Measurements from ENCODE around the gene MAP7. TPM values are rescaled to one million over a fixed set of nuclear protein-coding genes. Genes with fewer than 3 reads are reported as not detected.
"Not testable (repeated sequence)": the region's sequence is repeated elsewhere in the genome, so short reads cannot be mapped to it uniquely, and the experiment has no call there.

The MAP7 gene
- total RNA-seq, 2 experiments from 2014 or later: 0.78 to 1.0 TPM

DNA sequence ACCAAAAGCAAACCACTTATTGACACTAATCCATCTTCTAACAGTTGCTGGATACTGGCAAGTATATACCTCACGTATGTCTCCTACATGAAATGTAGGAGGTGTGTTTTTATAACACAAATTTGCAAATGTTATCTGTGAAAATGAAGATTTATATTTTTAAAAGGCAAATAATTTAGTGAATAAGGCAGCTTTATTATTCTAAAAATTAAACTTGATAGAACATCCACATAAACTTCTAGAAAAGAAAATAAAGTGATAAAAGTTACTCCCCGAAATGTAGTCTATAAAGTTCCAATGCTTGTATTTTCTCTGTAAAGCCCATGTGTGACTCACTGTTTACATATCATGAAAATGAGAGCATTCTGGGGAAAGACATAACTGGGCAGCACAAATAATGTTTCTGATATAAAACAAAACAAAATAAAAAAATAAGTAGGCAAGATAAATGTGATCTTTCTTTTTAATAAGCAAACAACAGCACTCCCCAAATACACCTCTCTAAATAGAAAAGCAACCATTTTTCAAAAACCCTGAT lies 84.4 kb downstream of the MAP7 start:
- Mint-ChIP-seq H3K9me3 (no peaks in the 10 kb centered on the region), H3K4me3 (no peak overlapping the region), H3K36me3 (no peaks in the 10 kb centered on the region), H3K4me1 (peaks cover 12% of the 10 kb centered on the region), H3K27ac (no peak overlapping the region), H3K27me3 (peaks cover 31% of the 10 kb centered on the region)
- DNase-seq: no peak

DNA sequence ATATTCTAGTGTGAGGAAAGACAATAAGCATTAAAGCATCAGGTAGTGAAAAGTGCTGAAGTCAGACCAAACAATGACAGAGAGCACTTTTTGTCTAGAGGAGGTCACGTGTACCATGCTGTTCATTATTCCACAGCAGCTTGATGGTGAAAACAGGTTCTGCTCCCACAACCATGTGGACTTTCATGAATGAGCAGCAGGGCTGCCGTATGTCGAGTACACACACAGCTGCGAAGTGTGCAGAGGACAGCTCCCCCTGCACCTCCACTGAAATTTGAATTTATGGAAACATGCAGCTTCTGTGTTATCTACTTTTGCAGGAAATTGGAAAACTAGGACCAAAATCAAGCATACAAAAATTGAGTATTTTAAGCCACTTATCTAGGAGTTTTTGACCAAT lies 85.3 kb downstream of the MAP7 start:
- Mint-ChIP-seq H3K4me3 (no peak overlapping the region), H3K4me1 (peaks cover 12% of the 10 kb centered on the region), H3K27me3 (peaks cover 28% of the 10 kb centered on the region), H3K36me3 (no peaks in the 10 kb centered on the region), H3K9me3 (no peaks in the 10 kb centered on the region), H3K27ac (no peak overlapping the region)
- DNase-seq: no peak

DNA sequence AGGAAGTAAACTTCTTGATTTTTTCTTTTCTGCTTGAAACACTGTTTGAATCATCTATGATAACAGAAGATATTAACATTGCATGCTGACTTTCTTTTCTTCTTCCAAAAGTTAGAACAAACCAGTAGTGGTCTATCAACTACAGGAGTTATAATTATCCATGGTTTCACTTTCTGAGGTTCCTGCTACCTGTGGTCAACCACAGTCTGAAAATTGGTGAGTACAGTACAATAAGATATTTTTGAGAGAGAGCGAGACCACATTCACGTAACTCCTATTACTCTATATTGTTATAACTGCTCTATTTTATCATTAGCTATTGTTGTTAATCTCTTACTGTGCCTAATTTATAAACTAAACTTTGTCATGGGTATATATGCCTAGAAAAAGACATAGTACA lies 86.1 kb downstream of the MAP7 start:
- Mint-ChIP-seq H3K4me3 (no peak overlapping the region), H3K36me3 (no peaks in the 10 kb centered on the region), H3K27me3 (peaks cover 32% of the 10 kb centered on the region), H3K27ac (no peak overlapping the region), H3K4me1 (peaks cover 10% of the 10 kb centered on the region), H3K9me3 (no peaks in the 10 kb centered on the region)
- DNase-seq: no peak

DNA sequence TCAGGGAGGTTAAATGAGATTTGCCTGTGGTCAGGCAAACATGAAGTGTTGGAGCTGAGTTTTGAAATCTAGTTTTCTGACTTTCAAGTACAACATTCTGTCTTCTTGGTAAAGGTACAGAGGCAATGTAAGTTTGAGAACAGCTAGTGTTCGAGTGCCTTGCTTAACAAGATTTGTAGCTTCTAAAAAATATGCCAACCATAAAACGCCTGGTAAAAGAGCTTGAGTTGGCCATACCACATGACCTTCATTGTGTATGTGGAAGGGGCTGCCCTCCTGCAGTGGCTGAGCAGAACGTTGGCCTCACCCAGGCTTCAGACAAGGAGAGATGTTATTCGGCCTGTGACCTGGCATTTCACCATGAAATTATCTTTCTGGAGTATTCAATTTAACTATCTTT lies 86.5 kb downstream of the MAP7 start:
- Mint-ChIP-seq H3K27ac (no peak overlapping the region), H3K4me1 (peaks cover 10% of the 10 kb centered on the region), H3K9me3 (no peaks in the 10 kb centered on the region), H3K36me3 (no peaks in the 10 kb centered on the region), H3K27me3 (peaks cover 36% of the 10 kb centered on the region), H3K4me3 (no peak overlapping the region)
- DNase-seq: no peak

DNA sequence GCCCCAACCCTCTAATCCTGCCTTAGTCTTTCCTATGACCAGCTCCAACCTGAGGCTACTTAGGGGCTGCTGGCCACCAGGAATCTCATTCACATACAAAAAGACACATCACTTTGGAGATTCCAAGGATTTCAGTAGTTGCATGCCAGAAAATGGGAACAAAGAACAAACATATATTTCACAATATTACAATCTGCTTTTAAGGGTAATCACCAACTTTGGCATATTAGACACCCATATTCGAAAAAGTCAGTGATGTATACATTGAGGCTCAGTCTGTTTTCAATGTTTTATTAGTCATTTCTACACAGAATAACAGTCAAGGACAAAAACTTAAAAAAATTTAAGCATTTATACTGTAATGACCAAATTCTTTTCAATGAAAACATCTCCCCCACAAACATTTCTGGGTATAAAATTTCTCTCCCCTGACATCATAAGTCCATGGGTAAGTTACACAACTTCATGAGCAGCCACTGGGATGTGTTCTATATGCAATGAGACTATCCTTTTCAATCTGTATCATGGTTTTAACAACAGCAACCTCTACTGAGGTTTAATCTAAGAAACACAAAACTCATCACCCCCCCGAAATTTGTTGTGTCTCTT lies 103.5 kb downstream of the MAP7 start:
- Mint-ChIP-seq H3K36me3 (no peaks in the 10 kb centered on the region), H3K4me3 (no peak overlapping the region), H3K4me1 (no peaks in the 10 kb centered on the region), H3K27ac (no peak overlapping the region), H3K27me3 (peaks cover 5% of the 10 kb centered on the region), H3K9me3 (no peaks in the 10 kb centered on the region)
- no peak for DNase-seq

DNA sequence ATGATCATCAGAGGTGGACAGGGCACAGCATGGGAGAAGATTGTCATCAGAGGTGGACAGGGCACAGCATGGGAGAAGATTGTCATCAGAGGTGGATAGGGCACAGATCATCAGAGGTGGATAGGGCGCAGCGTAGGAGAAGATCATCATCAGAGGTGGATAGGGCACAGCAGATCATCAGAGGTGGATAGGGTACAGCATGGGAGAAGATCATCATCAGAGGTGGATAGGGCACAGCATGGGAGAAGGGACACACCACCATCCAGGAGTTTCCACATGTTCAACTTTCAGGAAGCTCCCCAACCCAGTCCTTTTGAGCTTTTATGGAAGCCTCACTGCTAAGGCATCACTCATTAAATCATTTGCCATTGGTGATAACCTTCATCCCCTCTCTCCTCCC lies 104.1 kb downstream of the MAP7 start:
- H3K36me3 Mint-ChIP-seq: no peaks in the 10 kb centered on the region
- H3K27me3 Mint-ChIP-seq: peaks cover 3% of the 10 kb centered on the region
- H3K9me3 Mint-ChIP-seq: no peaks in the 10 kb centered on the region
- H3K4me3 Mint-ChIP-seq: no peak overlapping the region
- no peak overlapping the region for H3K27ac Mint-ChIP-seq
- no peaks in the 10 kb centered on the region for H3K4me1 Mint-ChIP-seq
- DNase-seq: no peak

DNA sequence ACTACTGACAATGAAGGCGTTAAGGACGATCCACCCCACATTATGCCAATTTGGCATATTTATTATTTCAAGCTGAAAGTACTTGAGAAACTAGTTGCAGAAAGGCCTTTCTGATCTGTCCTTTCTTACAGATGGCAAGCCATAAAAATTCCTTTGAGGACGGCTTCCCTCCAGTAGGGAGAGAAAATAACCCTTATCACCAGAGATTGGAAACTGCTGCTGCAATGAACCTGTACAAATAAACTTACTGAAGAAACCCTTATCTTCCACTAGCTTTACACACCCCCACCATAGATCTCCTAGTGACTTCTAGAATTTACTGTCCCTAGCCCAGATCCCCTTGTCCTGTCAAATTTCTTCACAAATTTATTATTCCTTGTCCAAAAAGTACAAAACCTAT lies 105.2 kb downstream of the MAP7 start:
- H3K27ac Mint-ChIP-seq: no peak overlapping the region
- no peak for DNase-seq
- no peak overlapping the region for H3K4me3 Mint-ChIP-seq
- no peaks in the 10 kb centered on the region for H3K4me1 Mint-ChIP-seq
- no peaks in the 10 kb centered on the region for H3K36me3 Mint-ChIP-seq
- H3K27me3 Mint-ChIP-seq: peaks cover 3% of the 10 kb centered on the region
- no peaks in the 10 kb centered on the region for H3K9me3 Mint-ChIP-seq

DNA sequence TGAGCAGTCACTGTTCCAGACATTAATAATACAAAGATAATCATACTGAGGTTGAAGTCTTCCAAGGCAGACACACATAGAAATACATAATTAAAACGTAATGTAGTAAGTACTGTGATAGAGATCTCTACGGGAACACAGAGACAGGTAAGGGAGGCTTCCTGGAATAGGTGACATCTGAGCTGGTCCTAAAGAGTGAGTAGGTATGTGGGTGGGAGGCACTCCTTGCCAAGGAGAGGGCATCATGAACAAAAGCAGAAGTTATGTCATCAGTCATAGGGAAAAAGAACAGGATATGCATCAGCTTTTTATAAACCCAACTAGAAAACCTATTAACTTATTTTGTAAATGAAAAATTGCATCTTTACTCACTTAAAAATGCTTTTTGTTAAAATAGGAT lies 110.0 kb downstream of the MAP7 start:
- H3K27ac Mint-ChIP-seq: no peak overlapping the region
- H3K4me3 Mint-ChIP-seq: no peak overlapping the region
- no peaks in the 10 kb centered on the region for H3K36me3 Mint-ChIP-seq
- no peaks in the 10 kb centered on the region for H3K9me3 Mint-ChIP-seq
- peaks cover 5% of the 10 kb centered on the region for H3K27me3 Mint-ChIP-seq
- no peaks in the 10 kb centered on the region for H3K4me1 Mint-ChIP-seq
- no peak for DNase-seq

DNA sequence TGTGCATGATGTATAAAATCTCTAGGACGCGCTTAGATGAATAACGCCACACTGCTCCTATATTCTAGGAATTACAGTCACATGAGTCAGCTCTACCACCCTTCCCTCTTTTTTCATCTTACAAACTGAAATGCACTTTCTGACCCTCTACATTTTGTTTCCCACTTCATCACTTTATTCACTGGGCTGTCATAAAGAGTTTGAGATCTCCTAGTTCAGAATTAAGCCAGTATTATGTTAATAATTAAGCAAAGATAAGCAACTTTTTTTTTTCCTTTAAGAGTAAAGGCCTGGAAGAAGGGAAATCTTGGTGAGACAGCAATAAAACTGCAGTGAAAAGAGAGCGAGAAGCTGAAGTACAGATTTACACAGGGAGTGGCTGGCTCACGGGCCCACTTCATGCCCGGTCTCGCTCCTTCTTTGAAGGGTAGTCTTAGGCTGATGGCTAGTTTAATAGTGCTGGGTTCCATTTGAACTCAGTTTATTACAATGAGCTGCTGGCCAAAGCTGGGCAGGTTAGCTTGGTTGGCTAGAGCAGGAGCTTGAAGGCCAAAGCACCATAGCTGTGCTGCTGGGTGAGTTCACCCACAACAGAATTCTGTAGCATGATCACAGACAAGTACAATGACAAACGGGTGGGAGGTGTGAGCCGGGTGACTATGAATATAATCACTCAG lies 110.6 kb downstream of the MAP7 start:
- no peak for DNase-seq
- no peaks in the 10 kb centered on the region for H3K36me3 Mint-ChIP-seq
- no peak overlapping the region for H3K27ac Mint-ChIP-seq
- H3K4me1 Mint-ChIP-seq: no peaks in the 10 kb centered on the region
- H3K9me3 Mint-ChIP-seq: no peaks in the 10 kb centered on the region
- peaks cover 5% of the 10 kb centered on the region for H3K27me3 Mint-ChIP-seq
- no peak overlapping the region for H3K4me3 Mint-ChIP-seq

DNA sequence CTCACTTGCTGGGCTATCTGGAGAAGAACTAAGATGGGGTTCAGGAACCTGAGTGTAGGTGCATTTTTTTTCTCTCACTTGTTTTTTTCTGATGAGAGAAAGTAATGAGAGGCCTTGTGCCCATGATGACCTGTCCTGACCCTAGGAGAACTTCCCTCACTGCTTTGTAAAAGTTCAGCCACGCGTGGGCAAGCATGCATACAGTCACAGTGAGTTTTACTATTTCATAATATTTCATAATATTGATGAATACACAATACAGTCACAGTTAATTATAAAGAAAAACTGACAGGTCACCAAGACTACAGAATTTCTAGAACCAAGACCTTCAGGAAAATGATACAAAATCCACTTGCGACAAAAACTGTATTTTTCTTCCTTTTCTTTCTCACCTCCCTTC lies 111.8 kb downstream of the MAP7 start:
- no peak overlapping the region for H3K4me3 Mint-ChIP-seq
- DNase-seq: no peak
- peaks cover 5% of the 10 kb centered on the region for H3K27me3 Mint-ChIP-seq
- H3K4me1 Mint-ChIP-seq: no peaks in the 10 kb centered on the region
- no peak overlapping the region for H3K27ac Mint-ChIP-seq
- H3K9me3 Mint-ChIP-seq: no peaks in the 10 kb centered on the region
- no peaks in the 10 kb centered on the region for H3K36me3 Mint-ChIP-seq

DNA sequence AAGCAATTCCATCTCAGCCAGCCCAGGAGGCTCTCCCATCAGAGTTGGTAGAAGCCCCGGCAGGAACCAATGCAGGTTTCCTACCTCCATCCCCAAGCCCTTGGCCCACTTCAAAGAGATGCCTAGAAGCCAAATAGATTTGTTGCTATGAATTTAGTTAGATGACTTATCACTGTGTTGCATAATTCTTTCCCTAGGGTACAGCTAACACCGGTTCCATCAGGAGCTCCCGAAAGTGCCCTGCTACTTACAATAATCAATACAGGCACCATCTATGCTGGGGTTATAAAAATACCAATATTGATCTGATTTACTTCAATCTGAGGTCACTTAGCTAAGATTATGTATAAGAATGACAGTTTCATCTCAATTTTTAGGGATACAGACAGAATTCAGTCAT lies 113.0 kb downstream of the MAP7 start:
- Mint-ChIP-seq H3K9me3 (no peaks in the 10 kb centered on the region), H3K27ac (no peak overlapping the region), H3K27me3 (peaks cover 5% of the 10 kb centered on the region), H3K4me1 (no peaks in the 10 kb centered on the region), H3K4me3 (no peak overlapping the region), H3K36me3 (no peaks in the 10 kb centered on the region)
- no peak for DNase-seq

DNA sequence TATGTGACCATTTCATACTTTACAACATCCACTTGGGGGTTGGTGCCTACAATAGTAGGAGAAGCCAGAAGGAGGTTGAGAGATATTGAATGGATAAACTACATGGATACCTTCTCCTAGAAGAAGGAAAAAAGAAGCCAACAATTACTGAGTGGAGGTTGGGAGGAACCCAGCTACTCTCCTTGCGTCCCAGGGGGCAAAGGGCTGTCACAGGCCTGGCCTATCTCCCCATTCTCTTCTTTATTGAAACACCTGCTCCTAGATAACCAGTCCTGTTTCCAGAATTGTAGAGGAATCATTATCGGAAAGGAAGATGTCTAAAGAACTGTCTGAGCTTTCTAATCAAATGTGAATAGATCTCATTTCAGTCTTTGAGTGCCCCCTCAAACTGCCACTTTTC lies 115.1 kb downstream of the MAP7 start:
- no peak overlapping the region for H3K4me3 Mint-ChIP-seq
- no peak for DNase-seq
- no peaks in the 10 kb centered on the region for H3K4me1 Mint-ChIP-seq
- no peaks in the 10 kb centered on the region for H3K9me3 Mint-ChIP-seq
- H3K27ac Mint-ChIP-seq: no peak overlapping the region
- H3K36me3 Mint-ChIP-seq: no peaks in the 10 kb centered on the region
- peaks cover 8% of the 10 kb centered on the region for H3K27me3 Mint-ChIP-seq

DNA sequence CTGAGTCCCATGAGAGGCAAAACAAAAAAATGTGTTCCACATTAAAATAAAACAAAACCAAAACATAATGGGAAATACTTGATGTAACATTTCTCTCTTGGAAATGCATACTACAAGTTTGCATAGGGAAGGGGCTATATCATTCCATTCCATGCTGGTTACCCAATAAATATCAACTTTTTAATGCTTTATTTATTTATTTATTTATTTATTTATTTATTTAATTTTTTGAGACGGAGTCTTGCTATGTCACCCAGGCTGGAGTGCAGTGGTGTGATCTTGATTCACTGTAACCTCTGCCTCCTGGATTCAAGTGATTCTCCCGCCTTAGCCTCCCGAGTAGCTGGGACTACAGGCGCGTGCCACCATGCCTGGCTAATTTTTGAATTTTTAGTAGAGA lies 118.9 kb downstream of the MAP7 start:
- not testable (repeated sequence) for H3K9me3 Mint-ChIP-seq, H3K27ac Mint-ChIP-seq, H3K4me3 Mint-ChIP-seq, DNase-seq, H3K36me3 Mint-ChIP-seq, H3K4me1 Mint-ChIP-seq, H3K27me3 Mint-ChIP-seq

DNA sequence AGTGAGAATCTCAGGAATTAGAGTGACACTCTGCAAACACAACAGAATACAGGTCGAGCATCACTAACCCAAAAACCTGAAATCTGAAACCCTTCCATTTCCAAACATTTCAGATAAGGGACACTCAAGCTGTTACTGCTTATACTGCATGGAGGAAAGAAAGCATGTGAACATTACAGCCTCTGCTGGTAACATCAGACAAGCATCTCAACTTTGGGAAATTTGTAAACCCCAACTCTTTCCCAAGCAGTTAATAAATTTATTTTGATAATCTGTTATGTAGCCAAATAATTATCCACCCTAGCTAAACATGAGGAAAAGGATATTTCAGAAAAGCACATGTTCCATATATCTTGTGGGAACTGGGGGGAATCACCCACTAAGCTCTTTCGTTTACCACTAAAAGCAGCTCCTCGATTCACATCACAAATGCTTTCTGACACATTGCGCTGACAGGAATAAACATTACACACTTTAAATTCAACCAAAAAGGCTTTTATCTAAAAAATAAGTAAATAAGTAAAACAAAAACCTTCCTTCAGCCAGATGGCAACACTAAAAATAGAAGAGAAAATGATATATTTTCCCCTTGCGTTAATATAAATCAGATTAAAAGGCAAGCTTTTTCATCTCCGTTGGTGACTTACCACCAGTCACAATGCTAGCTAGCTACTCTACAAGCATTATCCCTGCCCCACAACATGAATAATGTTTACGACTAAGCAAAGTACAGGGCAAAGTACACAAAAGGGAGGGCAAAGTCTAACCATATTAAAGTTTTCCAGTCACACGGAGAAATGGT lies 120.8 kb downstream of the MAP7 start:
- Mint-ChIP-seq H3K27me3 (peaks cover 4% of the 10 kb centered on the region), H3K4me1 (no peaks in the 10 kb centered on the region), H3K9me3 (no peaks in the 10 kb centered on the region), H3K36me3 (no peaks in the 10 kb centered on the region), H3K4me3 (no peak overlapping the region), H3K27ac (no peak overlapping the region)
- no peak for DNase-seq

DNA sequence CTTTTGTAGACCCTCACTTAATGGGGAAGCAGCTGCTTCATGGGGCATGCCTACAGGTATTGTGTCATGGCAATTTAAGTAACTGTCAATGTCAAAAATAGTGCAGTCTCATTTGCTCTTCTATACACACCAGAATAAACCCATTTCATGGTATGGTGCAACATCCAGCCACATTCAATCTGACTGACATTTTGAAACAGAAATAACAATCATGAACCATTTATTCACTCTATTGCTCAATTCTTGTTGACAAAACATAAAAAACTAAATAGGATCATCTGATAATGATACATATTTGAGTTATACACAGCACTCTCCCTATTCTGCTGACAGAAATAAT lies 122.9 kb downstream of the MAP7 start:
- H3K36me3 Mint-ChIP-seq: no peaks in the 10 kb centered on the region
- DNase-seq: no peak
- no peak overlapping the region for H3K27ac Mint-ChIP-seq
- H3K9me3 Mint-ChIP-seq: no peaks in the 10 kb centered on the region
- no peaks in the 10 kb centered on the region for H3K4me1 Mint-ChIP-seq
- H3K27me3 Mint-ChIP-seq: peaks cover 4% of the 10 kb centered on the region
- no peak overlapping the region for H3K4me3 Mint-ChIP-seq
